Measurements from ENCODE around the gene ICOSLG. TPM values are rescaled to one million over a fixed set of nuclear protein-coding genes. Genes with fewer than 3 reads are reported as not detected.

The ICOSLG gene
- total and polyA plus RNA-seq, 2 experiments from 2014 or later = 1.3 to 4.6 TPM

DNA sequence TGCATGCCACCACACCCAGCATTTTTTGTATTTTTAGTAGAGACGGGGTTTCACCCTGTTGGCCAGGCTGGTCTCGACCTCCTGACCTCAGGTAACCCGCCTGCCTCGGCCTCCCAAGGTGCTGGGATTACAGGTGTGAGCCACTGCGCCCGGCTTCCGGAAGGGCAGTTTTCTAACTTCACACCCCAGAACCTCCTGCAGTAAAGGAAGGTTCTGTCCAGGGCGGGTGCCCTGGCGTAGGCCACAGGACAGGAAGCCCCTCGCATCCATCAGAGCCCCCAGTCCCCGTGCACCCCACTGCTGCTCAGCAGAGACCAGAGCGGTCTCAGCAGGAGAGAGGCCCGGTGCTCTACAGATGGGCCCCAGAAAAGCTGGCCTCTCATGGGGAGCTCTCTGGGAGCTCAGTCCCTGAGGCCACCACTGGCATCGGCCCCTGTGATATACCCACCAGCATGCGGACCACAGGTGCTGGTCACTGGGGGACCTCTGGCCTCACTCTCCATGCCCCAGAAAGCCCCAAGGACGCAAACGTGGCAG is 25.1 kb upstream of the ICOSLG start (continued):
- TF ChIP-seq CTCF (conservative IDR thresholded peaks at IDR 0.05; ENCODE audit: low read depth in 2 of 2) = no peak
- TF ChIP-seq EZH2 (IDR thresholded peaks at IDR 0.05; ENCODE audit: low read depth, unreplicated experiment) = no peak

DNA sequence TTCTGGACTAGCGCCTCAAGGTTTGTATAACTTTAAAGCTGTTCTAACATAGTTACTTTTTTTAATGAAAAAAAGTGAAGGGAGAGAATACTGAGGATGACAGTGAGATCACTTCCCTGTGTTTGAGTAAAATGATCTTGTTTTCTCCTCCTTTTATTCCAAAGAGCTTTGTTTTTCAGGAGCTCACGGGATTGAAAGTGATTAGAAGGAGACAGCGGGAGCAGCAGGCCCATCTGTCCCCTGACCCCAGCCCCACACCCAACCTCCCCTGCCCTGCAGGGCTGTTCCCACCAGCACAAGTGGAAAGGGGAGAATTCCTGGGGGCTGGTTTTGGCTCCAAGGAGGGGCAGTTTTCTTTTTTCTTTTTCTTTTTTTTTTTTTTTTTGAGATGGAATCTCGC is 23.0 kb upstream of the ICOSLG start:
- TF ChIP-seq JUNB (IDR thresholded peaks at IDR 0.05; ENCODE audit: unreplicated experiment) = no peak
- TF ChIP-seq ETS1 (IDR thresholded peaks at IDR 0.05) = no peak
- no peak for TF ChIP-seq ZNF331 (CRISPR knock-in tag; IDR thresholded peaks at IDR 0.05; ENCODE audit: low read depth)
- TF ChIP-seq ZNF114 (CRISPR knock-in tag; IDR thresholded peaks at IDR 0.05) = no peak
- TF ChIP-seq CREB1 (CRISPR knock-in tag; IDR thresholded peaks at IDR 0.05; ENCODE audit: low read depth) = no peak
- TF ChIP-seq, protein P1, sequence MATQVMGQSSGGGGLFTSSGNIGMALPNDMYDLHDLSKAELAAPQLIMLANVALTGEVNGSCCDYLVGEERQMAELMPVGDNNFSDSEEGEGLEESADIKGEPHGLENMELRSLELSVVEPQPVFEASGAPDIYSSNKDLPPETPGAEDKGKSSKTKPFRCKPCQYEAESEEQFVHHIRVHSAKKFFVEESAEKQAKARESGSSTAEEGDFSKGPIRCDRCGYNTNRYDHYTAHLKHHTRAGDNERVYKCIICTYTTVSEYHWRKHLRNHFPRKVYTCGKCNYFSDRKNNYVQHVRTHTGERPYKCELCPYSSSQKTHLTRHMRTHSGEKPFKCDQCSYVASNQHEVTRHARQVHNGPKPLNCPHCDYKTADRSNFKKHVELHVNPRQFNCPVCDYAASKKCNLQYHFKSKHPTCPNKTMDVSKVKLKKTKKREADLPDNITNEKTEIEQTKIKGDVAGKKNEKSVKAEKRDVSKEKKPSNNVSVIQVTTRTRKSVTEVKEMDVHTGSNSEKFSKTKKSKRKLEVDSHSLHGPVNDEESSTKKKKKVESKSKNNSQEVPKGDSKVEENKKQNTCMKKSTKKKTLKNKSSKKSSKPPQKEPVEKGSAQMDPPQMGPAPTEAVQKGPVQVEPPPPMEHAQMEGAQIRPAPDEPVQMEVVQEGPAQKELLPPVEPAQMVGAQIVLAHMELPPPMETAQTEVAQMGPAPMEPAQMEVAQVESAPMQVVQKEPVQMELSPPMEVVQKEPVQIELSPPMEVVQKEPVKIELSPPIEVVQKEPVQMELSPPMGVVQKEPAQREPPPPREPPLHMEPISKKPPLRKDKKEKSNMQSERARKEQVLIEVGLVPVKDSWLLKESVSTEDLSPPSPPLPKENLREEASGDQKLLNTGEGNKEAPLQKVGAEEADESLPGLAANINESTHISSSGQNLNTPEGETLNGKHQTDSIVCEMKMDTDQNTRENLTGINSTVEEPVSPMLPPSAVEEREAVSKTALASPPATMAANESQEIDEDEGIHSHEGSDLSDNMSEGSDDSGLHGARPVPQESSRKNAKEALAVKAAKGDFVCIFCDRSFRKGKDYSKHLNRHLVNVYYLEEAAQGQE (IDR thresholded peaks at IDR 0.05; ENCODE audit: unreplicated experiment) = no peak
- DNase-seq (ENCODE audit: low spot score) (no peak), ATAC-seq (peak; percentile 7; the same call in 2 of the 3 replicates)
- Histone ChIP-seq H3K27ac (ENCODE audit: low read depth) (no peak overlapping the region), H3K36me3 (ENCODE audit: insufficient read depth) (no peaks in the 10 kb centered on the region), H3K4me3 (no peak overlapping the region), H3K79me2 (replicated peaks; ENCODE audit: insufficient read depth) (no peaks in the 10 kb centered on the region), H3K9me2 (ENCODE audit: insufficient read depth) (no peaks in the 10 kb centered on the region), H3K27me3 (ENCODE audit: insufficient read depth) (no peaks in the 10 kb centered on the region), H3K4me2 (0 out of 2 replicates have a peak overlapping the region, but pooled peaks have one; percentile 55), H2AFZ (peak overlapping the region; percentile 95), H3F3A (replicated peaks; ENCODE audit: low read depth) (no peaks in the 10 kb centered on the region), H4K20me1 (replicated peaks; ENCODE audit: insufficient read depth) (no peaks in the 10 kb centered on the region), H3K4me1 (ENCODE audit: insufficient read depth) (no peaks in the 10 kb centered on the region; the same call in 1 of the 2 replicates)
- Mint-ChIP-seq H3K27ac (no peak overlapping the region), H3K36me3 (ENCODE audit: low read depth) (no peaks in the 10 kb centered on the region), H3K4me1 (peaks cover 4% of the 10 kb centered on the region; the same call in 2 of the 3 replicates), H3K4me3 (no peak overlapping the region), H3K27me3 (ENCODE audit: insufficient read depth, low read depth, poor library complexity) (peaks cover 4% of the 10 kb centered on the region), H3K9me3 (no peaks in the 10 kb centered on the region)

All from GM23338 (cell line).